GM03348 (cell line): ENCODE data around the gene MYBPHL.

Source experiments
- DNase-seq: peaks from one replicate; pipeline ENCODE4 v3.0.0; 2012; ENCODE audit warnings: low spot score

The MYBPHL gene

GRCh38 chr1:109263597-109264378, 43.0 kb downstream of the MYBPHL start:
- peak; percentile 90 for DNase-seq

- DNase-seq = no peak
Observed at GRCh38 chr1:109263234-109263596, 43.6 kb downstream of the MYBPHL start.

- DNase-seq = no peak
Observed at GRCh38 chr1:109262231-109263055, 44.4 kb downstream of the MYBPHL start.

GRCh38 chr1:109261578-109261977, 45.2 kb downstream of the MYBPHL start:
- no peak for DNase-seq

DNA sequence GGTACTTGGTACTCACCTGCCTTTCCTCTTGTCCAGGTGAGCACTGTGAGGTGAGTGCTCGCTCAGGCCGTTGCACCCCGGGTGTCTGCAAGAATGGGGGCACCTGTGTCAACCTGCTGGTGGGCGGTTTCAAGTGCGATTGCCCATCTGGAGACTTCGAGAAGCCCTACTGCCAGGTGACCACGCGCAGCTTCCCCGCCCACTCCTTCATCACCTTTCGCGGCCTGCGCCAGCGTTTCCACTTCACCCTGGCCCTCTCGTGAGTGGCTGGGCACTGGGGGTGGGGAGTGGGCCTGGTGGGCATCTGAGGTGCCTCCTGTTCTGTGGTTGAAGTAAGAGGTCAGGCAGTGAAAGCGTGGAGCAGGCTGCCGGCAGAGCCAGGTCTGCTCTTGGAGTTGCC, 45.8 kb downstream of the MYBPHL start:
- no peak for DNase-seq

DNA sequence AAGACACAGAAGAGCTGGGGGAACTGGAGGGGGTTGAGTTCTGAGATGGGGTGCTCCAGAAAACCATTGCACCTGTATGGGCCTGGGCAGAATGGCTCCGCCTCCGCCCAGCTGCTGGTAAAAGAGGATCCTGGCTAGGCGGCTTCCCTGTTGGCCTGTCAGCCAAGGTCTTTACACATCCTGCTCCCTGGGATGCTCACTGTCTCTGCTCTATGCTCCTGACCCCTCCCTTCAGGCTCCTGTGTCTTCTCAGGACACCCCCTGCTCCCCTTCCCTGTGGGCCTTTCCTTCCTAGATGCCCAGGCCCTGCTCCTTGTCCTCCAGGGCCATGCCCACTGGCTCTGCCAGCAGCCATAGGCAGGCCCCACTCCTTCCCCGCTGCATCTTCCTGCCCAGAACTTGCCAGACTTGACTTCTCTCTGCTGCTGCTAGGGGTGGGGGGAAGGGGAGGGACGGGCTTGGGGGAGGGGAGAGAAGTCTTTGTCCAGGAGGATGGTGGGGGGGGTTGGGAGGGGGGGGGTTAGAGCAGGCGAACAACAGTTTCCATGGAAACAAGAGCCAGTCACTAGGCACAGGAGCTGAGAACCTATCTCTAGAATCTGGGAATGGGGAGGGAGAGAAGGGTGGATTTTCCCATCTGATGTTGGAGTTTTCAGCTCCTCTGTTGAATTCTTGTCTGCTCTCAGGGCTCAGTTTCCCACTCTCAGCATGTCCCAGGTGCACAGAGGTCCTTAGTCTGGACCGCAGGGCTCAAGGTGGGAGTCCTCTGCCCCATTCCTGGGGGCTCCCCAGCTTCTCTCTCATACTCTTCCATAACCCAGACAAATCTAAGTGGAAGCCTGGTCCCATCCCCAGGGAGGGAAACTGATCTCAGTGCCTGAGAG, 46.9 kb downstream of the MYBPHL start:
- DNase-seq = no peak

DNA sequence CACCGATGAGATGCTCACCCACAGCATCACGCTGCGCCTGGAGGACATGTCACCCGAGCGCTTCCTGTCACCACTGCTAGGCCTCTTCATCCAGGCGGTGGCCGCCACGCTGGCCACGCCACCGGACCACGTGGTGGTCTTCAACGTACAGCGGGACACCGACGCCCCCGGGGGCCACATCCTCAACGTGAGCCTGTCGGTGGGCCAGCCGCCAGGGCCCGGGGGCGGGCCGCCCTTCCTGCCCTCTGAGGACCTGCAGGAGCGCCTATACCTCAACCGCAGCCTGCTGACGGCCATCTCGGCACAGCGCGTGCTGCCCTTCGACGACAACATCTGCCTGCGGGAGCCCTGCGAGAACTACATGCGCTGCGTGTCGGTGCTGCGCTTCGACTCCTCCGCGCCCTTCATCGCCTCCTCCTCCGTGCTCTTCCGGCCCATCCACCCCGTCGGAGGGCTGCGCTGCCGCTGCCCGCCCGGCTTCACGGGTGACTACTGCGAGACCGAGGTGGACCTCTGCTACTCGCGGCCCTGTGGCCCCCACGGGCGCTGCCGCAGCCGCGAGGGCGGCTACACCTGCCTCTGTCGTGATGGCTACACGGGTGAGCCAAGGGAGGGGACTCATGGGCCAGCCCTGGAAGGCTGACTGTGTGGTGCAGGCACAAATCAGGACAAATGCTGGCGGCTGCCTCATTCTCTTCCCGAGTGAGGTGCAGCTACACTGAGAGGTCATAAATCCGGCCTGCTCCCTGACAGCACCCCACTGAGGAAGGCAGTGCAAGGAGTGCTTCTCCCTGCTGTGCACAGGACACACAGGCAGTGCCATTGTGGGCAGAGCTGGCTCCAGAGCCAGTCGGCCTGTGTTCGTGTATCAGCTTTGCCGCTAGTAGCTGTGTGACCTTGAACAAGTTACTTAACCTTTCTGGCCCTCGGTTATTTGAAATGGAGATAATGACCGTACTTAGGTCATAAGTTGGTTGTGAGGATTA, 48.0 kb downstream of the MYBPHL start:
- no peak for DNase-seq

DNA sequence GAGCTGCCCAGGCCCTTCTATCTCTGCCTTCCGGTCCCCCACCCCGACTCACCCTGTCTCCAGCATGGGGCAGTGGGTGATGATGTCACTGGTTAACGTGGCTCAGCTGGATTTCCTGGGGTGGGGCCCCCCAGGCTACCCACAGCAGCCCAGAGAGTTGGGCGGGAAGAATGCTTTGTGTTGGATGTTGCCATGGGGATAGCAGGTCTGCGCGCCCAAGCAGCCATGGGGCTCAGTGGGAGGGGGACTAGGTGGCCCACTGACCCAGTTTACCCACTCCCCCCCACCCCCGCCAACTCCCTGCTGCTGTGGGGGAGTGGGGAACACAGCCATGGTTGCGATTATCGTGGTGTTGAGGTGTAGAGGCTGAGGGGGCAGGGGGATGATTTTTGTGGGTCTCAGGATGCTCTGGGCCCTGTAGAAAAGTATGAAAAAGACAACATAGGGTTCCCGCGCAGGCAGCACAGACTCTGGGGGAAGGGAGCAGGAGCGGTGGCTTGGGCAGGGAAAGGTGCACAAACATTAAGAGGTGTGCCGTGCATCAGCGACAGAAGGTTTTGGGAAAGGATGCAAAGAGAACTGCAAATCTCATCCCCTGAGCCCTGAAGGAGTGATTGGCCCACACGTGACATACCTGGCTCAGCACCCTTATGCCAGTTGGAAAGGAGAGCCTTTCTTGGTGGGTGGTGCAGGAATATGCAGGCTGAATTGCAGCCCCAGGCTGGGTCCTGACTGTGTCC, 49.0 kb downstream of the MYBPHL start:
- no peak for DNase-seq

GRCh38 chr1:109256971-109257681, 49.7 kb downstream of the MYBPHL start:
- no peak for DNase-seq

- no peak for DNase-seq
Observed at GRCh38 chr1:109256085-109256484, 50.7 kb downstream of the MYBPHL start.

DNA sequence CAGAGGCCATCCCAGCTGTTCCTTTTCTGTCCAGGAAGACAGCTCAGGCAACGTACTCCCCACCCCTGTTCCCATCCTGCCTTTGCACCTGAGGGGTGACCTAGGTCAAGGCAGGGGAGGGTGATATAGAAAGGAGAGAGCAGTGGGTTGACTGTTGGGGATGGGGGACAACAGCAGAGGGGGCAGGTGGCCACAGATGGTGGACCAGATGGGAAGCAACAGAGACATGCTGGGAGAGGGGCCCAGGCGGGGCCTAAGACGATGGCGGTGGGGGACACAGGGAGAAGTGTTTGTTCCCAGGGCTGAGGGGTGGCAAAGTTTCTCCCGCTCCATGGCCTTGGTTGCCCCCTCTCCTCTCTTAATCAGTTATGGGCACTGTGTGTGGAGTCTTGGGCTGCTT, 51.1 kb downstream of the MYBPHL start:
- DNase-seq = no peak

DNA sequence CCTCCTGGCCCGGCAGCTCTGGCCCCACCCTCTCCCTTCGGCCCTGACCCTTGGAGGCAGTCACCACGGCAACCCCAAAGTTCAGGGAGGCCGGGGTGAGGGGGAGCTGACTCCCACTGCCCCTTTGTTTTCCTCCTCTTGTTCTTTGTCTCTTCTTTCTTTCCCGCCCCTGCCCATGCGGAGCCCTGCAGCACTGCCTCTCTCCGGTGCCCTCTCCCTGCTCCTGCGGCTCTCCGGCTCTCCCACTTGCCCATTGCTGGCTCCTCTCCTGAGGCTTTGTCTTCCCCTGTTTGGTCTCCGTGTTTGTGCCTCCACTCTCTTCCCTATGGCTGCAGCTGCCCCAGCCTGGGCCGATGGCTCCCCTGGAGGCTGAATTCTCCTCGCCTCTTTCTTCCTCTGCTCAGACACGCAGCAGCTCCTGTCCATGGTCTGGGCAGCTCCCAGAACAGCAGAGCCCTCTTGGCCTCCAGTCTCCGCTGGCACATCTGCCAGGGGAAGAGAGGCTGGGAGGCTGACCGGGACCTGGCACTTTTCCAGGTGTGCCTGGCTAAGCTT, 51.6 kb downstream of the MYBPHL start:
- no peak for DNase-seq

GRCh38 chr1:109254621-109255096, 52.2 kb downstream of the MYBPHL start:
- DNase-seq = no peak

DNA sequence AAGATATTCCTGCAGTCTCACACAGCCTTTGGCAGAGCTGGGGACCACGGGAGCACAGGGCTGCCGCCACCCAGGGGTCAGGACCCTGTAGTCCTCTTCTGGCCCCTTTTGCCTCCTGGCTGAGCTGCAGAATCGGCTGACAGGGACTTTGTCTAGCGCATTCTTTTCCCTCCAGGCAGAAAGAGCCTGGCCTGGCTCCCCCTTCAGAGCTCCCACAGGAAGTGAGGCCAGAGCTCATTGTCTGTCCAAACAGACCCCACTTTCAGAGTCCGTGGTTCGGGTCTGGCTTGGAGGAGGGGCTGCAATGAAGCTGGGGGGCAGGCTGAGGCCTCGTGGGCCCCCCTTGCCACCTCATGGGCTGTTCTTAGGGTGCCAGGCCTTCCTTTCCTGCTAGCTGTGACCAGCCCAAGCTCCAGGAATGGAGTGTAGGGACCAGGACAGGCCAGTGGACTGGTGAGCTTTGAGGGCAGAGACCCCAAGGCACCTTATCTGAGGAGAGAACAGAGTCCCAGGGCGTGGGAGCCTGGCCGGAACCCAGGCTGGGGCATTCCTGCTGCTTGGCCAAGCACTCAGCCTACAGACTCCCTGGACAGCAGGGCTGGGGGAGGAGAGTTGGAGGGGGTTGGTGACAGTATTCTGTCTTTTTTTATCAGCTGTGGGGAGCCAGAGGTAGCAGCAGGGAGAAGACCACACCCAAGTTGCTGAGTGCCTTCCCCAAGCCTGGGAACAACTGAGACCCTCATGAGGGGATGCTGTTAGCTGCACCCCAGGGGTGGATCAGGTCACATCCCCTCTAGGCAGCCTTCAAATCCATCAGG, 52.8 kb downstream of the MYBPHL start:
- peak; percentile 55 for DNase-seq

DNA sequence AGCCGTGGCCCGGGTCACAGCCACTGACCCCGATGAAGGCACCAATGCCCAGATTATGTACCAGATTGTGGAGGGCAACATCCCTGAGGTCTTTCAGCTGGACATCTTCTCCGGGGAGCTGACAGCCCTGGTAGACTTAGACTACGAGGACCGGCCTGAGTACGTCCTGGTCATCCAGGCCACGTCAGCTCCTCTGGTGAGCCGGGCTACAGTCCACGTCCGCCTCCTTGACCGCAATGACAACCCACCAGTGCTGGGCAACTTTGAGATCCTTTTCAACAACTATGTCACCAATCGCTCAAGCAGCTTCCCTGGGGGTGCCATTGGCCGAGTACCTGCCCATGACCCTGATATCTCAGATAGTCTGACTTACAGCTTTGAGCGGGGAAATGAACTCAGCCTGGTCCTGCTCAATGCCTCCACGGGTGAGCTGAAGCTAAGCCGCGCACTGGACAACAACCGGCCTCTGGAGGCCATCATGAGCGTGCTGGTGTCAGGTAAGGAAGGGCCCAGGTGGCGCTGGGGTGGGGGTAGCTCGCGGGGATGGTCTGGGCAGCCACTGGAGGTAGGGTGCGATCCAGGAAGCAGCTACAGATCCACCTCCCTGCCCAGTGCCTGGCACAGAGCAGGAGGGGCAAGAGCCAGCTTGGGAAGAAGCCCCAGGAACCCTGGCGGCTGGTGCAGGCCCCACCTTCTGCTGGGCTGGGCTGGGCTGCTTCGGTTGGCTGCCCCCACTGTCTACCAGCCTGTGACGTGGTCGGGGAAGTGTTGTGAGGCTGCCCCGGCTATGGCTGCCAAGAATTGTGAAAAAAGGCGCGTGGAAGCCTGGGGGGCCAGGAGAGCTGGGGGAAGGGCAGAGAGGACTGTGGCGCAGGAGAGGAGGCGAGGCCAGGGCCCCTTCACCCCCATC, 53.7 kb downstream of the MYBPHL start:
- no peak for DNase-seq

DNA sequence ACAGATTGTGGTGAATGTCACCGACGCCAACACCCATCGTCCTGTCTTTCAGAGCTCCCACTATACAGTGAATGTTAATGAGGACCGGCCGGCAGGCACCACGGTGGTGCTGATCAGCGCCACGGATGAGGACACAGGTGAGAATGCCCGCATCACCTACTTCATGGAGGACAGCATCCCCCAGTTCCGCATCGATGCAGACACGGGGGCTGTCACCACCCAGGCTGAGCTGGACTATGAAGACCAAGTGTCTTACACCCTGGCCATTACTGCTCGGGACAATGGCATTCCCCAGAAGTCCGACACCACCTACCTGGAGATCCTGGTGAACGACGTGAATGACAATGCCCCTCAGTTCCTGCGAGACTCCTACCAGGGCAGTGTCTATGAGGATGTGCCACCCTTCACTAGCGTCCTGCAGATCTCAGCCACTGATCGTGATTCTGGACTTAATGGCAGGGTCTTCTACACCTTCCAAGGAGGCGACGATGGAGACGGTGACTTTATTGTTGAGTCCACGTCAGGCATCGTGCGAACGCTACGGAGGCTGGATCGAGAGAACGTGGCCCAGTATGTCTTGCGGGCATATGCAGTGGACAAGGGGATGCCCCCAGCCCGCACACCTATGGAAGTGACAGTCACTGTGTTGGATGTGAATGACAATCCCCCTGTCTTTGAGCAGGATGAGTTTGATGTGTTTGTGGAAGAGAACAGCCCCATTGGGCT, 54.5 kb downstream of the MYBPHL start:
- no peak for DNase-seq
